Measurements from ENCODE around the gene RBCK1.

Gene RBCK1

GRCh38 chr20:420166-420620 is 12.1 kb downstream of the RBCK1 start:
- DNase-seq: no peak

DNA sequence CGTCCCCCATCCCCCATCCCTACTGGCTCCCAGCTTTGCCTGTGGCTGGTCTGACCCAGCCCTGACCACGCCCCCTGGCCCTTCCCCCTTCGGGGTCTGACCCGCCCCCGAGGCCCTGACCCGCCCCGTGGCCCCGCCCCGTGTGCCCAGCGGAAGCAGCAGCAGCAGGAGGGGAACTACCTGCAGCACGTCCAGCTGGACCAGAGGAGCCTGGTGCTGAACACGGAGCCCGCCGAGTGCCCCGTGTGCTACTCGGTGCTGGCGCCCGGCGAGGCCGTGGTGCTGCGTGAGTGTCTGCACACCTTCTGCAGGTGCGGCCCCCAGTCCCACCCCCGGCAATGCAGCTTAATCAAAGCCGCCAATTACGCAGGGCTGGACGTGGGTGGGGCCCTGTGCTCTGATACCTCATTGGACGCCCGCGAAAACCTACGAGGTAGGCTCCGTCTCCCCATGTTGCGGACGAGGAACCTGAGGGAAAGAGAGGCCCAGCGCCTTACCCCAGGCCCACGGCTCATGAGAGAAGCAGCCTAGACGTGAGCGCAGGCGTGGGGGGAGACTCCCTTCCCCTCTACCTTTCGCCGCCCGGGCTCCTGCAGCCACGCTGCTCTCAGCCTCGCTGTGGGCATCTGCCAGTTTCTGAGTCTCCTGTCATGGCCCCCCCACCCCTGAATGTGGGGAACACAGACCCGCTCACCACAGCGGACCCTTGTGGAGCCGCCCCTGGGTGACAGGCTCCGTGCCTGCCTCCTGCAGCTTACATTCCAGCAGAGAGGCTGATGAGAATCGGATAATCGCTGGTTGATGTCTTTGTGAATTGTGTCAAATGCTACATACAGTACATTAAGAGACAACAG is 12.8 kb downstream of the RBCK1 start:
- peak; percentile 94 for DNase-seq

DNA sequence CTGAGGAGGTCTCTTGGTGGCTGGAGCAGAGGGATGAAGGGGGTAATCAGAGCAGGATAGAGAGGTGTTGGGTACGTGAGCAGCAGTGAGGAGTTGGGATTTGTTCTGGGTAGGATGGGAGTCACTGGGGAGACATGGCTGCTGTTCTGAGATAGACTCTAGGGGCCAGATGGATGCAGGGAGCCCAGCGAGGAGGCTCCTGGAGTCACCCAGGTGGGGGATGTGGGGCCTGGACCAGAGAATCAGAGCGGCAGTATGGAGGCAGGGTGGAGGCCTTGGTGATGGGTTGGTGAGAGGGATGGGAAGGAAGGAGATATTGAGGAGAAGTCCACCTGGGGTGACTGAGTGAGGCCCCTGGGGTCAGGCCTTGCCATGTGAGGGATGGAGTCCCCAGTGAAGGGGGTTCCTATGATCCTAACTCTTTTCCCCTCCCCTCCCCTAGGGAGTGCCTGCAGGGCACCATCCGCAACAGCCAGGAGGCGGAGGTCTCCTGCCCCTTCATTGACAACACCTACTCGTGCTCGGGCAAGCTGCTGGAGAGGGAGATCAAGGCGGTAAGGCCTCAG is 13.7 kb downstream of the RBCK1 start:
- no peak for DNase-seq

DNA sequence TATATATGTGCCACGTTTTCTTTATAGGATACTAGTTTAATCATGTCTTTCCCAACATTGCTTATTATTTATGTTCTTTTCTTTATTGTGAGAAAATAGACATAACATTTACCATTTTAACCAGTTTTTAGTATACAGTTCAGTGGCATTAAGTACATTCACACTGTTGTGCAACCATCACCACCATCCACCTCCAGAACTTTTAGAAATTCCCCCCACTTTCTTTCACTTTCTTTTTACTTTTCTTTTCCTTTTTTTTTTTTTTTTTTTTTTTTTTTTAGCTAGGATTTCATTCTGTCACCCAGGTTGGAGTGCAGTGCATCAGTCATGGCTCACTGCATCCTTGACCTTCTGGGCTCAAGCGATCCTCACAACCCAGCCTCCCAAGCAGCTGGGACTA is 18.5 kb downstream of the RBCK1 start:
- DNase-seq: no peak

GRCh38 chr20:427401-427800 is 19.3 kb downstream of the RBCK1 start:
- no peak for DNase-seq

DNA sequence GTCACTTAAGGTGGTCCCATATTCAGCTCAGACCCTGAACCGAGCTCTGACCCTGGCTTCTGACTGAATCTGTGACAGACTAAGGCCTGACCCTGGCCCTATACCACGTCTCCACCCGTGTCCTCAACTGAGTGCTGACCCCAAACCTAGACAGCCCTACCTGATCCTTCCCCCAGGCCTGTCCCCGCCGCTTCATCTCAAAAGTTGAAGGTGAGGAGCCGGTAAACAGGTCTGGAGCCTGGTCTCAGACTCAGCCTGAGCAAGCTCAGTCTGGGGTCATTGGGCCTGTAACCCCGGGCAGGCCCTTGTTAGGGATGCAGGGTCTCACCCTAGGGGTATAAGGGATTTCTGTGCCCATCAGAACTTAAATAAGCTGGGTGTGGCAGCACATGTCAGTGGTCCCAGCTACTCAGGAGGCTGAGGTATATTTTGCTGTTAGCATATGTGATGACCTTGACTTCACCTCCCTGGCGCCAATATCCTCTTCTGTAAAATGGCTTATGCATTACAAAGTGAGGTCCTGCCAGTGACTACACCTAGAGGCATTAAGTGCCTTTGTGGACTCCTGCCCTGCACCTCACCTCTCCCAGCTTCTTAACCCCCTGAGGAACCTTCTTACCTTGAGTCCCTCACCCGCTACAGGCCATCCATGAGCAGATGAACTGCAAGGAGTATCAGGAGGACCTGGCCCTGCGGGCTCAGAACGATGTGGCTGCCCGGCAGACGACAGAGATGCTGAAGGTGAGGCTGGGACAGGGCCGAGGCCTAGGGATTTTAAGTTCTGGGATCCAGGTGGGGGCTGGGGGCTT is 20.0 kb downstream of the RBCK1 start:
- DNase-seq: no peak

DNA sequence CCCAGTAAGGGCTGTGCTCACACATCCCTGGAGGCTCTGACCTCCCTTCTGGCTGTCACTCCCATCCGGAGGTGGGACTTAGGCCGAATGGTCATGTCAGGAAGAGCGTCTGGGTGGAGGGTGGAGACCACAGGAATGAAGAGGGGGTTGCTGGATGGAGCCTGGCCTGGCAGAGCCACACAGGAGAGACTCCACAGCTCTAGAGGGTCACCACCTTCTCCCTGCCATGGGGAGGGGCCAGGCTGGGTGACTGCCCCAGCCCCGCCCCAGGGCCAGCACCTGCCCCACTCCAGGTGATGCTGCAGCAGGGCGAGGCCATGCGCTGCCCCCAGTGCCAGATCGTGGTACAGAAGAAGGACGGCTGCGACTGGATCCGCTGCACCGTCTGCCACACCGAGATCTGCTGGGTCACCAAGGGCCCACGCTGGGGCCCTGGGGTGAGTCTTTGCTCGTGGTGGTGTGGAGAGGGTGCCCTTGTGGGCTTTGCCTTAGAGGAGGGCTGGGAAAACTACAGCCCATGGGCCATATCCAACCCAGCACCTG is 20.6 kb downstream of the RBCK1 start:
- DNase-seq: no peak

DNA sequence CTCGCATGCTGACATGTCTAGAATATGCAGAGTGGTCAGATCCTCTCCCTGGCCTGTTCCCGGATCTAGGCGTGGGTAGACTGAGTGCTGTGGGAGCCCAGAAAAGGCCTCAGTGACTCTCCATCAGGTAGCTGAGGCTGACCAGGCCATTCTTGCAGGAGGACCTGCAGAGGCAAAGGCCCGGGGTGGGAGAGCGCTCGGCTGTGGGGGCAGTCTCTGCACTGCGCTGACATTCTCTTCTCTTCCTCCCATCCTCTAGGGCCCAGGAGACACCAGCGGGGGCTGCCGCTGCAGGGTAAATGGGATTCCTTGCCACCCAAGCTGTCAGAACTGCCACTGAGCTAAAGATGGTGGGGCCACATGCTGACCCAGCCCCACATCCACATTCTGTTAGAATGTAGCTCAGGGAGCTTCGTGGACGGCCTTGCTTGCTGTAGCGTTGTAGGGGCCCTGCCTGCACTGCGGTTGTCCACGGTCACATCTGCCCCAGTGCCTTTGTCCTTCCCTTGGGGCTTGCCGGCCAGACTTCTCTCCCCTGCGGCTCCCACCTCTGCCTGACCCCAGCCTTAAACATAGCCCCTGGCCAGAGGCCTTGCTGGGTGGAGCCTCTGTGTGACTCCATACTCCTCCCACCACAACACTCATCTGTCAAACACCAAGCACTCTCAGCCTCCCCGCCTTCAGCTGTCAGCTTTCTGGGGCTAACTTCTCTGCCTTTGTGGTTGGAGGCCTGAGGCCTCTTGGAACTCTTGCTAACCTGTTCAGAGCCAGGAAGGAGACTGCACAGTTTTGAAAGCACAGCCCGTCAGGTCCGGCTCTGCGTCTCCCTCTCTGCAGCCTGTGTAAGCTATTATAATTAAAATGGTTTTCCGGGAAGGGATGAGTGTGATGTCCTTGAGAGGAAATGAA is 22.2 kb downstream of the RBCK1 start:
- DNase-seq: no peak

GRCh38 chr20:431012-431904 is 23.2 kb downstream of the RBCK1 start:
- peak; percentile 55 for DNase-seq

- DNase-seq: no peak
Measured at GRCh38 chr20:432208-432607, 24.1 kb downstream of the RBCK1 start.

- DNase-seq: no peak
Measured at GRCh38 chr20:432677-433299, 24.7 kb downstream of the RBCK1 start.

GRCh38 chr20:433300-433975 is 25.3 kb downstream of the RBCK1 start:
- DNase-seq: no peak

DNA sequence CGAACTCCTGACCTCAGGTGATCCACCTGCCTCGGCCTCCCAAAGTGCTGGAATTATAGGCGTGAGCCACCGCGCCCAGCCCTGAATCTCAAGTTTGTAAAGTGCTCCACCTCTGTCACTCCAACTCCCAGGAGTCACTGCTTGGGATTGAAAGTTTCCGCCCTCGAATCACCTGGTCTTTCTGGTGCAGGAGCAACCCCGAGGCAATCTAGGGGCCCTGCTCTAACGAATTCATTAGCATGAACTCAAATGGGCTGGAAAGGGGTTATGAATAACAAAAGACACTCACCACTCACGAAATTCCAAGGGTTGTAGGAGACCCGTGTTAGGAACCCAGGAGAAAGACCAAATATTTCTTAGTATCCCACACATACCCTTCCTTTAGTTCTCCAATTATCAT is 26.1 kb downstream of the RBCK1 start:
- no peak for DNase-seq

DNA sequence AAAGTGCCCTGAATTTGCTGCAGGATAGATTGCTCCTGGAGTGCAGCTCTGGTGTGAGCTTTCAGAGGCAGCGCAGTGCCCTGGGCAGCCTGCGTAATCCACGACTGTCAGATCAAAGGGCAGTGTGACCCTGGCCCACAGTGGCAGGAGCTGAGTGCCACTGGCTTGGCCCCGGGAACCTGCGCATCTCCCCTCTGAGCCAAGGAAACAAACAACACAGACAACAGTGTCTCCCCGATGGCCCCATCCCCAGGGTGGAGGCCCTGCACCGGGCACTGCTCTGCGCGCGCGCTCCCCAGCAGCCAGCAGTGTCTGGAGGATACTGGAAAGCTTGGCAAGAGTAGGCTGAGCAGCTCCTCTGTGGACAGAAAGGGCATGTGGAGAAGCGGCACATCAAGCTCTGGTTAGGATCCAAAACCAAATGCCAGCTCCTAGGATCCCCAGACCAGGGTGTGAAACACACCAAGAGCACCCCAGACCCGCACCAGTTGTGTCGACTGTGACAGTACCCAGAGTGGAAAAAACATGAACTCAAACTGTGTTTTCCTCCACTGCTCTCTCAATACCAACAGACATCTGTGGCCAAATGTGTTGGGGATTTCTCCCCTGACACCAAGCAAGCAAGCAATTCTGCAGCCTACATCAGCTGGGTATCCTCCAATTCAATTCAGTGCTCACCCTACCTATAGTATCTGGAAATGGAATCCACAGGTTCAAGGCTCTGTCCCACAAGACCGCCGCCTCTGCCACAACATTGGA is 26.7 kb downstream of the RBCK1 start:
- DNase-seq: no peak

GRCh38 chr20:435558-435957 is 27.5 kb downstream of the RBCK1 start:
- DNase-seq: no peak

DNA sequence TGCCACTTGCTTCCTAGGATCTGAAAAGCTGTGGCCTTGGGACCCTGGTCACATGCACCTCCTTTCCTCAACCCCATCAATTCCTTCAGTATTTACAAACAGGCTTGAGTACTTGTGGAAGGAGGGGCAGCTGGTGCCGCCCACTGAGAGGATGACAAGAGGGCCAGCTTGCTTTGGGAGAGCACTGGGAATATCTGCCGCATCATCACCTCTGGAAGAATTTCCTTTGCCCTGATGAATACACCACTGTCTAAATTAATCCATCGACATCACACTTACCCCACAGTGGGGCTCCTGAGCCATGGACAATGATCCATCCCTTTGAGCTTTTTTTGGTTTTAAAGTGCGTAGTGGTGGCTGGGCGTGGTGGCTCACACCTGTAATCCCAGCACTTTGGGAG is 28.4 kb downstream of the RBCK1 start:
- no peak for DNase-seq

- no peak for DNase-seq
Measured at GRCh38 chr20:437787-438486, 29.8 kb downstream of the RBCK1 start.

GRCh38 chr20:438571-439469 is 30.7 kb downstream of the RBCK1 start:
- DNase-seq: no peak
